ENCODE measurements around the gene SEC14L6. TPM values are rescaled to one million over a fixed set of nuclear protein-coding genes. Genes with fewer than 3 reads are reported as not detected.
A peak's percentile ranks its signal among the peaks of the same experiment; 100 is the strongest.

The SEC14L6 gene
- total RNA-seq, 1 experiment from 2014 or later, result 1.1 TPM

- no peak overlapping the region for H4K5ac ChIP-seq (ENCODE audit: insufficient read length, low read depth, low read length)
- no peak overlapping the region for H2BK12ac ChIP-seq (ENCODE audit: insufficient read length, low read depth, low read length)
- H2AFZ ChIP-seq (ENCODE audit: low read length), result no peak overlapping the region
- H3K9ac ChIP-seq (ENCODE audit: extremely low read depth, insufficient read length, low read length), result peak overlapping the region; percentile 89
- H4K8ac ChIP-seq (replicated peaks; ENCODE audit: insufficient read length, low read depth, low read length), result no peak overlapping the region
- H2BK5ac ChIP-seq (ENCODE audit: insufficient read length, low read length), result peak overlapping the region; percentile 17
- H3K4me2 ChIP-seq (ENCODE audit: insufficient read depth, insufficient read length, low read length), result peak overlapping the region; percentile 98
- H2BK20ac ChIP-seq (ENCODE audit: low read depth, low read length, poor library complexity, severe bottlenecking), result no peak overlapping the region
- Mint-ChIP-seq H3K4me3 (no peak overlapping the region), H3K4me1 (no peaks in the 10 kb centered on the region), H3K27me3 (ENCODE audit: low read depth) (peaks cover 21% of the 10 kb centered on the region), H3K27ac (no peak overlapping the region), H3K36me3 (ENCODE audit: insufficient read depth in 1 of 3, low read depth in 3 of 3) (peaks cover 23 to 35% (median 27%) of the 10 kb centered on the region in 3 experiments; a peak in 6 of 7 replicates), H3K9me3 (no peaks in the 10 kb centered on the region)
- H3K14ac ChIP-seq (ENCODE audit: insufficient read depth, low read length), result peak overlapping the region; percentile 36; the same call in 1 of the 2 replicates
- H3K4me1 ChIP-seq (ENCODE audit: insufficient read depth, low read length), result no peaks in the 10 kb centered on the region
- peaks cover 5% of the 10 kb centered on the region for H3K23me2 ChIP-seq (ENCODE audit: insufficient read length, low read depth, low read length, poor library complexity, severe bottlenecking)
- H3K79me2 ChIP-seq (ENCODE audit: insufficient read depth, low read length), result peaks cover 17% of the 10 kb centered on the region
- H4K20me1 ChIP-seq (ENCODE audit: control insufficient read depth, insufficient read depth, insufficient read length), result no peaks in the 10 kb centered on the region
- no peak for TF ChIP-seq CTCF (conservative IDR thresholded peaks at IDR 0.05)
- H3K4ac ChIP-seq (ENCODE audit: low read depth, low read length), result no peak overlapping the region
- H2BK120ac ChIP-seq (ENCODE audit: low read depth, low read length, poor library complexity, severe bottlenecking), result no peak overlapping the region
- no peak overlapping the region for H4K91ac ChIP-seq (ENCODE audit: insufficient read length, low read depth, low read length)
- no peaks in the 10 kb centered on the region for H3K9me3 ChIP-seq (ENCODE audit: control insufficient read depth, low read depth, low read length)
- peaks cover 3% of the 10 kb centered on the region for H3K79me1 ChIP-seq (ENCODE audit: insufficient read depth, low read depth, low read length, poor library complexity, severe bottlenecking)
- no peak overlapping the region for H3K27ac ChIP-seq (ENCODE audit: insufficient read length, low read depth, low read length)
- H2AK5ac ChIP-seq (ENCODE audit: insufficient read length, low read length), result no peak overlapping the region
- no peaks in the 10 kb centered on the region for H3K27me3 ChIP-seq (ENCODE audit: insufficient read depth, low read length)
- H3K18ac ChIP-seq (ENCODE audit: insufficient read length, low read depth, low read length), result peak overlapping the region; percentile 41
- no peak overlapping the region for H2BK15ac ChIP-seq (ENCODE audit: low read depth, low read length)
- no peak overlapping the region for H3K23ac ChIP-seq (ENCODE audit: insufficient read length, low read depth, low read length)
- DNase-seq, result no peak
- WGBS (ENCODE audit: extremely low coverage, insufficient read length, low lambda C conversion rate), result no CpG with 5 or more reads among the region's 14 CpGs
- H3K56ac ChIP-seq (ENCODE audit: insufficient read length, low read depth, low read length), result no peak overlapping the region
- H3T11ph ChIP-seq (ENCODE audit: low read length), result no peak overlapping the region
These were observed 44.6 kb upstream of the SEC14L6 start for GRCh38 chr22:30591191-30591587.
